Esophagus (tissue), 2 donors: Measurements from ENCODE around the gene IFFO2. TPM values are rescaled to one million over a fixed set of nuclear protein-coding genes. Genes with fewer than 3 reads are reported as not detected.

Source experiments
- H3K27ac ChIP-seq, 2 donors: one replicate each; pipeline ENCODE4 v1.5.1; 2013; ENCODE audit warnings: low read depth in 2 of 2, mild to moderate bottlenecking in 2 of 2, inconsistent platforms in 1 of 2, low read length in 1 of 2, moderate library complexity in 1 of 2
- H3K27me3 ChIP-seq, 2 donors: one replicate each; pipeline ENCODE4 v1.6.1; 2013; ENCODE audit warnings: low read length in 2 of 2, control low read depth in 1 of 2, mild to moderate bottlenecking in 1 of 2; ENCODE audit not compliant: insufficient read depth in 2 of 2, control insufficient read depth in 1 of 2
- H3K36me3 ChIP-seq, 2 donors: one replicate each; pipeline ENCODE4 v1.6.1; 2013; ENCODE audit warnings: low read length in 1 of 2; ENCODE audit not compliant: control insufficient read depth in 2 of 2, insufficient read depth in 2 of 2
- H3K4me1 ChIP-seq, 2 donors: one replicate each; pipeline ENCODE4 v1.6.1; 2013; ENCODE audit warnings: low read length in 1 of 2; ENCODE audit not compliant: control insufficient read depth in 2 of 2, insufficient read depth in 2 of 2
- H3K4me3 ChIP-seq, 2 donors: one replicate each; pipeline ENCODE4 v1.5.1; 2013; ENCODE audit warnings: low read length in 2 of 2, mild to moderate bottlenecking in 2 of 2, low read depth in 1 of 2, moderate library complexity in 1 of 2
- H3K9me3 ChIP-seq, 2 donors: one replicate each; pipeline ENCODE4 v1.6.1; 2013; ENCODE audit warnings: mild to moderate bottlenecking in 2 of 2, low read depth in 1 of 2, low read length in 1 of 2, moderate library complexity in 1 of 2; ENCODE audit not compliant: control insufficient read depth in 2 of 2, insufficient read depth in 1 of 2
- WGBS, 2 donors: extraction: QIAGEN DNeasy Blood & Tissue Kit; methylation state at CpG; one replicate each; pipeline ENCODE4 v1.1.7; 2013; 5-methylcytosine and 5-hydroxymethylcytosine counted together
- polyA plus RNA-seq, 2 donors: library from polyadenylated mRNA; stranded (reverse); fragments of 200-250 nt; gene quantifications; one replicate each; pipeline ENCODE4 v1.2.3, GENCODE V29; 2013
- donor health status: healthy with polysubstance abuse.
- donor health status: Bipolar disorder and iron deficiency.

The IFFO2 gene
- polyA plus RNA-seq, 2 donors, result 28.7 to 51.9 TPM

DNA sequence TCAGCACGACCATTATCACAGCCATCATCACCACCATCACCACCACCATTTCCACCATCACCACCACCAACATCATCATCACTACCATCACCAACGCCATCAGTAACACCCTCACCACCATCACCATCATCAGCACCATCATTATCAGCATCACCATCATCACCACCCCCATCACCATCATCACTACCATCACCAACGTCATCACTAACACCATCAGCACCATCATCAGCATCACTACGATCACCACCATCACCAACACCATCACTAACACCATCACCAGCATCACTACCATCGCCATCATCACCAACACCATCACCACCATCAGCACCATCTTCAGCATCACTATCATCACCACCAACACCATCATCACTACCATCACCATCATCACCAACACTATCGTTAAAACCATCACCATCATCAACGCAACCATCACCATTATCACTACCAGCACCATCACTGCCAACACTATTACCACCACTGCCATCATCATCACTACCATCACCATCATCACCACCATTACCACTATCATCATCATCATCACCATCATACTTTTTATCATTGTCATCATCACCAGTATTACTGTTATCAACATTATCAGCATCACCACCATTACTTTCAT is 98.3 kb downstream of the IFFO2 start:
- Histone ChIP-seq H3K27me3 (no peaks in the 10 kb centered on the region), H3K9me3 (peaks cover 0 to 4% of the 10 kb centered on the region in 2 donors), H3K4me3 (no peak overlapping the region), H3K36me3 (no peaks in the 10 kb centered on the region), H3K4me1 (peaks cover 0 to 4% of the 10 kb centered on the region in 2 donors), H3K27ac (no peak overlapping the region)
- 82 to 86% methylated on average over 7 of the region's 7 CpGs for WGBS, 2 donors

DNA sequence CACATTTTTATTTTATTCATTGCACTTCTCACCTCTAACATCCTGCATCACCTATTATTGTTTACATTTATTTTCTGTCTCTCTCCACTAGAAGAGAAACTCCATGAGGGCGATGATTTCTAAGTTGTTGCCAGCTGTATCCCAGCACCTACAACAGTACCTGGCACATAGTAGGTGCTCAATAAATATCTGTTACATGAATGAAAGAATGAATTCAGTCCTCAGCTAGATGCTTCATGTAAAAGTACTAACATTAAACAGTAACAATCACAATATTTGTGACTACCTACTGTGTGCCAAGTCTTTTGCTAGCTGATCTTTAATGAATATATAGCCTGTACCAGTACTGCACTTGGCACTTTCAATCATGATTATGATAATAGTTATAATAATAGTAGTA is 100.0 kb downstream of the IFFO2 start:
- H3K4me3 ChIP-seq, result no peak overlapping the region
- H3K27me3 ChIP-seq, result no peaks in the 10 kb centered on the region
- peaks cover 0 to 4% of the 10 kb centered on the region in 2 donors for H3K9me3 ChIP-seq
- H3K4me1 ChIP-seq, result peaks cover 0 to 4% of the 10 kb centered on the region in 2 donors
- 89 to 94% methylated on average over 1 of the region's 1 CpG for WGBS, 2 donors
- H3K27ac ChIP-seq, result no peak overlapping the region
- no peaks in the 10 kb centered on the region for H3K36me3 ChIP-seq

DNA sequence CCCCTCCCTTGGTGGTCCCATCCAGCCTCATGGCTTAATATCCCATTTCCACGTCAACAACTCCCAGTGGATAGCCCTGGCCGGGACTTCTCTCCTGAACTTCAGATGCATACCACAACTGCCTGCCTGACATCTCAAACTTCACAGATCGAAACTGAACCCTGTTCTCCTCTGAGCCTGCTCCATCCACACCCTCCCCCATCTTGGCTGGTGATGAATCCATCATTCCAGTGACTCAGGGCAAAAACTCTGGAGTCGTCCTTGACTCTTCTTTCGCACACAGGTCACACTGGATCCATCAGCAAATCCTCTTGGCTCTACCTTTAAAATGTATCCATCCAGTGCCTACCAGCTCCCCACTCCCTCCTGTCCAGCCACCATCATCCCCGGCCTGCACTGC is 100.9 kb downstream of the IFFO2 start:
- H3K36me3 ChIP-seq, result no peaks in the 10 kb centered on the region
- no peaks in the 10 kb centered on the region for H3K27me3 ChIP-seq
- no peak overlapping the region for H3K4me3 ChIP-seq
- peaks cover 0 to 4% of the 10 kb centered on the region in 2 donors for H3K4me1 ChIP-seq
- WGBS, 2 donors, result 63 to 71% methylated on average over 6 of the region's 6 CpGs
- peaks cover 0 to 4% of the 10 kb centered on the region in 2 donors for H3K9me3 ChIP-seq
- H3K27ac ChIP-seq, result no peak overlapping the region

DNA sequence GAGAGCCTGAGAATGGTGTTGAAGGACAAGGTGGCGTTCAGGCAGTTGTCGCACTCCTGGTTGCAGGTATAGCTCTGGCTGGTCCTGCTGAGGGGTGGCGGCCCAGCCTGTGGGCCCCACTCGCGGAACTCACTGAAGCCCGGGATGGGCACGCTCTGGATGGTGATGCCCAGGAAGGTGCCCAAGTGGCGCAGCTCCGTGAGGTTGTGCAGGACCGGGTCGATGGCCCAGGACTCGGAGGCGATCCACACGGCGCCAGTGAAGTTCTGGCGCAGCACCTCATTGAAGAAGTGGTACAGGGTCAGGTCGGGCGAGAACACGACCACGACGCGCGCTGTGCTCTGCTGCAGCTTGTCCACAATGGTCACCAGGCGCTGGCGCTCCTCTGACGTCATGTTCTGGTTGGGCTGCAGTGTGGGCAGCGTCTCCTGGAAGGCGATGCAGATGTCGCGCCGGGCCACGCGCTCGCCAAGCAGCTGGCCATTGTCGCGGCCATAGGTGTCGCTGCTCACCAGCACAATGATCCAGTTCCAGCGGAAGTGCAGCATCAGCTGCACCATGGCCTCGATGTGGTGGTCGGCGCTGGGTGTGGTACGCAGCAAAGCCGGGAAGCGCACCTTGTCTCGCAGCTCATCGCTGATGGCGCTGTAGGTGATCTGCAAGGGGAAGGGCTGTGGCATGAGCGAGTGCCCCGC is 102.0 kb downstream of the IFFO2 start:
- 88 to 91% methylated on average over 49 of the region's 49 CpGs for WGBS, 2 donors
- peaks cover 0 to 4% of the 10 kb centered on the region in 2 donors for H3K9me3 ChIP-seq
- no peaks in the 10 kb centered on the region for H3K36me3 ChIP-seq
- no peak overlapping the region for H3K4me3 ChIP-seq
- no peak overlapping the region for H3K27ac ChIP-seq
- no peaks in the 10 kb centered on the region for H3K27me3 ChIP-seq
- H3K4me1 ChIP-seq, result peaks cover 0 to 4% of the 10 kb centered on the region in 2 donors

Other genes starting within 250 kb of the IFFO2 start
- gene TAS1R2, start 97.0 kb downstream of the IFFO2 start, polyA plus RNA-seq, result under 1 TPM in 1 of 2 donors, not detected in 1; 0.01 TPM
- 10 to 100 TPM; 34.7 to 39.6 TPM for gene ALDH4A1, start 54.1 kb downstream of the IFFO2 start, polyA plus RNA-seq